ENCODE results near the gene MRTFB. TPM values are rescaled to one million over a fixed set of nuclear protein-coding genes. Genes with fewer than 3 reads are reported as not detected.

The MRTFB gene
- total RNA-seq, 4 donors from 2014 or later = 31.9 to 128 (median 56.4) TPM

DNA sequence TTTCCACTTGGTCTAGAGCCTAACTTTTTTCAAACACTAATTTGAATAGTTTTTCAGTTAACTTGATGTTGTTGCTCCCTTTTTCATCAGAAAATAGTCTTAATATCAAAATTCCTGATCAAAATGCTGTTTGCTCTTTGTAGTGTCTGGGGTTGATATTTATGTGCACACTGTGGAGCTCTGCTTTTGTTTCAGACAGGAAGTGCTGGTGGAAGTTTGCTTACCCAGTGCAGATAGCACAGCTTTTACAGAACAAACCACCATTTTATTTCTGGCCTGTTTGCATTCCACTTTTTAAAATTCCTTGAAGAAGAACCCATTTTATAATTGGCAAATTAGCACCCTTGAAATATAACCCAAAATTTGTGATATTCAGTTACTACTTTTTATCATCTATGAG is 125.4 kb downstream of the MRTFB start:
- H3K4me3 ChIP-seq (ENCODE audit: low read depth, poor library complexity, severe bottlenecking) = no peak overlapping the region
- DNase-seq (ENCODE audit: low spot score in 2 of 2) = no peak
- TF ChIP-seq, protein P1, sequence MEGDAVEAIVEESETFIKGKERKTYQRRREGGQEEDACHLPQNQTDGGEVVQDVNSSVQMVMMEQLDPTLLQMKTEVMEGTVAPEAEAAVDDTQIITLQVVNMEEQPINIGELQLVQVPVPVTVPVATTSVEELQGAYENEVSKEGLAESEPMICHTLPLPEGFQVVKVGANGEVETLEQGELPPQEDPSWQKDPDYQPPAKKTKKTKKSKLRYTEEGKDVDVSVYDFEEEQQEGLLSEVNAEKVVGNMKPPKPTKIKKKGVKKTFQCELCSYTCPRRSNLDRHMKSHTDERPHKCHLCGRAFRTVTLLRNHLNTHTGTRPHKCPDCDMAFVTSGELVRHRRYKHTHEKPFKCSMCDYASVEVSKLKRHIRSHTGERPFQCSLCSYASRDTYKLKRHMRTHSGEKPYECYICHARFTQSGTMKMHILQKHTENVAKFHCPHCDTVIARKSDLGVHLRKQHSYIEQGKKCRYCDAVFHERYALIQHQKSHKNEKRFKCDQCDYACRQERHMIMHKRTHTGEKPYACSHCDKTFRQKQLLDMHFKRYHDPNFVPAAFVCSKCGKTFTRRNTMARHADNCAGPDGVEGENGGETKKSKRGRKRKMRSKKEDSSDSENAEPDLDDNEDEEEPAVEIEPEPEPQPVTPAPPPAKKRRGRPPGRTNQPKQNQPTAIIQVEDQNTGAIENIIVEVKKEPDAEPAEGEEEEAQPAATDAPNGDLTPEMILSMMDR (IDR thresholded peaks at IDR 0.05) = no peak
- no peak for TF ChIP-seq POLR2A (IDR thresholded peaks at IDR 0.05)
- intact Hi-C loops (cut with DNase I; ENCODE audit: low total_unique reads) = no loop called here

DNA sequence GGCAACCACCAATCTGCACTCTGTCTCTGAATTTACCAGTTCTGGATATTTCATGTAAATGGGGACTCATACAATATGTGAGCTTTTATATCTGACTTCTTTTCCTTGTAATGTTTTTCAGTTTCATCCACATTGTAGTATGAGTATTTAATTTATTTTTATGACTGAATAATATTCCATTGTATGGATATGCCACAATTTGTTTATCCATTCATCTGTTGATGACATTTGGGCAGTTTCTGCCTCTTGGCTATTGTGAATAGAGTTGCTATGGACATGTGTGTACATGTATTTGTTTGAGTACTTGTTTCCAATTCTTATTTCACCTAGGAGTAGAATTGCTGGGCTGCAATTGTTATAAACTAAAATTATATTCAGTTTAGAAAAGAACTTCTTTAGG is 126.9 kb downstream of the MRTFB start:
- intact Hi-C loops (cut with DNase I; ENCODE audit: low total_unique reads) = no loop called here
- no peak for DNase-seq (ENCODE audit: low spot score in 2 of 2)
- TF ChIP-seq, protein P1 (IDR thresholded peaks at IDR 0.05) = no peak
- no peak for TF ChIP-seq POLR2A (IDR thresholded peaks at IDR 0.05)
- no peak overlapping the region for H3K4me3 ChIP-seq (ENCODE audit: low read depth, poor library complexity, severe bottlenecking)

- TF ChIP-seq, protein P1 (IDR thresholded peaks at IDR 0.05) = no peak
- TF ChIP-seq POLR2A (IDR thresholded peaks at IDR 0.05) = no peak
- WGBS, 2 donors = 69 to 81% methylated on average over 1 of the region's 1 CpG
- intact Hi-C loops (cut with DNase I; ENCODE audit: low total_unique reads) = no loop called here
- no peak overlapping the region for H3K4me3 ChIP-seq (ENCODE audit: low read depth, poor library complexity, severe bottlenecking)
- DNase-seq (ENCODE audit: low spot score in 2 of 2) = no peak
Observed at GRCh38 chr16:14198572-14198971, 127.5 kb downstream of the MRTFB start.

GRCh38 chr16:14199199-14199598 is 128.1 kb downstream of the MRTFB start:
- intact Hi-C loops (cut with DNase I; ENCODE audit: low total_unique reads) = no loop called here
- 85 to 87% methylated on average over 4 of the region's 4 CpGs for WGBS, 2 donors
- H3K4me3 ChIP-seq (ENCODE audit: low read depth, poor library complexity, severe bottlenecking) = no peak overlapping the region
- DNase-seq (ENCODE audit: low spot score in 2 of 2) = no peak
- TF ChIP-seq POLR2A (IDR thresholded peaks at IDR 0.05) = no peak
- TF ChIP-seq, protein P1 (IDR thresholded peaks at IDR 0.05) = no peak

DNA sequence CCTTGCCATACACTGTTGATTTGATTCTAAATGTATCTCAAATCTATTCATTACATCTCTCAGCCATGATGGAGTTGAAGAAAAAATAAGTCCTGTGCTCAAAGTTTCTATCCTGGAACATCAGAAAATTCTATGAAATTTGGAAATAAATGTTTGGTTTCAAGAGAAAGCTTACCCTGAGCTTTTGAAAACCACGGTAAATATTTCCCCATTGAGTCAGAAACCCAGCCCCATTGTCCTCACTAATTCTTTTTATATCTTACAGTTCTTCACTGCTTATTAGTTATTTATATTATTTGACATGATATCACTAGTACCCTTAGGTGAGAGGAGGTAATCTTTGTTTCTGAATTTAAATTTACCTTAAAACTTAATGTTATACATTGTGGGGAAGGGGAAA is 128.5 kb downstream of the MRTFB start:
- intact Hi-C loops (cut with DNase I; ENCODE audit: low total_unique reads) = no loop called here
- no peak for TF ChIP-seq POLR2A (IDR thresholded peaks at IDR 0.05)
- TF ChIP-seq, protein P1 (IDR thresholded peaks at IDR 0.05) = no peak
- no peak overlapping the region for H3K4me3 ChIP-seq (ENCODE audit: low read depth, poor library complexity, severe bottlenecking)
- DNase-seq (ENCODE audit: low spot score in 2 of 2) = no peak
- WGBS, 2 donors = 90 to 94% methylated on average over 1 of the region's 1 CpG

GRCh38 chr16:14202095-14202494 is 131.0 kb downstream of the MRTFB start:
- 67 to 73% methylated on average over 3 of the region's 3 CpGs for WGBS, 2 donors
- intact Hi-C loops (cut with DNase I; ENCODE audit: low total_unique reads) = no loop called here

More at GRCh38 chr16:14202095-14202494, 131.0 kb downstream of the MRTFB start:
- no peak for TF ChIP-seq POLR2A (IDR thresholded peaks at IDR 0.05)
- TF ChIP-seq, protein P1 (IDR thresholded peaks at IDR 0.05) = no peak
- no peak overlapping the region for H3K4me3 ChIP-seq (ENCODE audit: low read depth, poor library complexity, severe bottlenecking)
- DNase-seq (ENCODE audit: low spot score in 2 of 2) = no peak

Data from lower leg skin (tissue), 4 donors.